Astrocyte (in vitro differentiated cells and primary cell): ENCODE data around the gene PDSS2. TPM values are rescaled to one million over a fixed set of nuclear protein-coding genes. Genes with fewer than 3 reads are reported as not detected.

Experiments used
- DNase-seq: peaks from one replicate; pipeline ENCODE4 v3.0.0-alpha.2; 2010; ENCODE audit warnings: low read depth
- FAIRE-seq: peaks from 2 replicates; lab custom pipeline; 2011; peaks lifted over from hg19 to GRCh38; lab: Jason Lieb, UNC
- H2AFZ ChIP-seq: 2 replicates; pipeline ENCODE4 v1.6.0; 2012; ENCODE audit warnings: low read depth, low read length, inconsistent platforms
- H3K27ac ChIP-seq: 2 replicates; pipeline ENCODE4 v1.5.1; 2011; ENCODE audit warnings: low read depth, low read length, inconsistent platforms
- H3K27me3 ChIP-seq: 2 replicates; pipeline ENCODE4 v1.6.0; 2011; ENCODE audit warnings: low read length, inconsistent platforms; ENCODE audit not compliant: insufficient read depth
- H3K36me3 ChIP-seq: 2 replicates; pipeline ENCODE4 v1.5.1; 2011; ENCODE audit warnings: low read length, inconsistent platforms; ENCODE audit not compliant: insufficient read depth
- H3K4me1 ChIP-seq: 2 replicates; pipeline ENCODE4 v1.5.1; 2011; ENCODE audit warnings: low read length, inconsistent platforms; ENCODE audit not compliant: insufficient read depth
- H3K4me2 ChIP-seq: 2 replicates; pipeline ENCODE4 v1.6.0; 2012; ENCODE audit warnings: low read length, inconsistent platforms
- H3K4me3 ChIP-seq: 2 replicates; pipeline ENCODE4 v1.5.1; 2011; ENCODE audit warnings: low read depth, mild to moderate bottlenecking, low read length, inconsistent platforms; ENCODE audit not compliant: insufficient read depth
- H3K79me2 ChIP-seq: 2 replicates; pipeline ENCODE4 v1.6.0; 2012; ENCODE audit warnings: mild to moderate bottlenecking, low read length, inconsistent platforms; ENCODE audit not compliant: insufficient read depth
- H3K9ac ChIP-seq: 2 replicates; pipeline ENCODE4 v1.6.0; 2012; ENCODE audit warnings: mild to moderate bottlenecking, low read length, inconsistent platforms
- H3K9me3 ChIP-seq: 2 replicates; pipeline ENCODE4 v1.5.1; 2012; ENCODE audit warnings: low read depth, mild to moderate bottlenecking, low read length, inconsistent platforms; ENCODE audit not compliant: insufficient read depth
- H4K20me1 ChIP-seq: 2 replicates; pipeline ENCODE4 v1.6.0; 2012; ENCODE audit warnings: low read length, inconsistent platforms; ENCODE audit not compliant: insufficient read depth
- H3K27ac Mint-ChIP-seq: one replicate; pipeline ENCODE4 v1.8.0; 2021; ENCODE audit warnings: mild to moderate bottlenecking, mixed read lengths; ENCODE audit not compliant: unreplicated experiment
- H3K27me3 Mint-ChIP-seq: one replicate; pipeline ENCODE4 v1.8.0; 2021; ENCODE audit warnings: low read depth, mixed read lengths; ENCODE audit not compliant: unreplicated experiment
- H3K36me3 Mint-ChIP-seq: one replicate; pipeline ENCODE4 v1.8.0; 2021; ENCODE audit warnings: low read depth, mixed read lengths; ENCODE audit not compliant: unreplicated experiment
- H3K4me1 Mint-ChIP-seq: one replicate; pipeline ENCODE4 v1.8.0; 2021; ENCODE audit warnings: low read depth, mixed read lengths; ENCODE audit not compliant: unreplicated experiment
- H3K4me3 Mint-ChIP-seq: one replicate; pipeline ENCODE4 v1.8.0; 2021; ENCODE audit warnings: mild to moderate bottlenecking, moderate library complexity, mixed read lengths; ENCODE audit not compliant: unreplicated experiment
- H3K9me3 Mint-ChIP-seq: one replicate; pipeline ENCODE4 v1.8.0; 2021; ENCODE audit warnings: mild to moderate bottlenecking, mixed read lengths; ENCODE audit not compliant: unreplicated experiment
- EZH2 ChIP-seq: IDR thresholded peaks from 2 replicates; pipeline ENCODE4 v1.6.1; 2012; ENCODE audit warnings: mild to moderate bottlenecking, low read length, inconsistent platforms; ENCODE audit not compliant: insufficient read depth
- total RNA-seq: library from RNA; stranded (reverse); gene quantifications from 2 replicates; pipeline ENCODE4 v1.2.1, GENCODE V29; 2021
- TF ChIP-seq, protein P1 (sequence below): IDR thresholded peaks from 2 replicates; pipeline ENCODE4 v1.5.1; 2011; ENCODE audit warnings: low read depth, mild to moderate bottlenecking, inconsistent platforms, low read length, moderate library complexity; ENCODE audit not compliant: insufficient read depth

PDSS2 gene
- total RNA-seq, 1 donor from 2014 or later = 7.7 TPM

- Histone ChIP-seq H2AFZ (no peak overlapping the region), H3K36me3 (no peaks in the 10 kb centered on the region), H3K9me3 (no peaks in the 10 kb centered on the region), H3K9ac (no peak overlapping the region), H3K4me3 (no peak overlapping the region), H3K27ac (no peak overlapping the region), H4K20me1 (peaks cover 9% of the 10 kb centered on the region), H3K4me1 (no peaks in the 10 kb centered on the region), H3K4me2 (no peak overlapping the region), H3K79me2 (no peaks in the 10 kb centered on the region), H3K27me3 (no peaks in the 10 kb centered on the region)
- H3K4me3 Mint-ChIP-seq = no peak overlapping the region
- H3K4me1 Mint-ChIP-seq = no peaks in the 10 kb centered on the region
- DNase-seq = no peak
- TF ChIP-seq, protein P1, sequence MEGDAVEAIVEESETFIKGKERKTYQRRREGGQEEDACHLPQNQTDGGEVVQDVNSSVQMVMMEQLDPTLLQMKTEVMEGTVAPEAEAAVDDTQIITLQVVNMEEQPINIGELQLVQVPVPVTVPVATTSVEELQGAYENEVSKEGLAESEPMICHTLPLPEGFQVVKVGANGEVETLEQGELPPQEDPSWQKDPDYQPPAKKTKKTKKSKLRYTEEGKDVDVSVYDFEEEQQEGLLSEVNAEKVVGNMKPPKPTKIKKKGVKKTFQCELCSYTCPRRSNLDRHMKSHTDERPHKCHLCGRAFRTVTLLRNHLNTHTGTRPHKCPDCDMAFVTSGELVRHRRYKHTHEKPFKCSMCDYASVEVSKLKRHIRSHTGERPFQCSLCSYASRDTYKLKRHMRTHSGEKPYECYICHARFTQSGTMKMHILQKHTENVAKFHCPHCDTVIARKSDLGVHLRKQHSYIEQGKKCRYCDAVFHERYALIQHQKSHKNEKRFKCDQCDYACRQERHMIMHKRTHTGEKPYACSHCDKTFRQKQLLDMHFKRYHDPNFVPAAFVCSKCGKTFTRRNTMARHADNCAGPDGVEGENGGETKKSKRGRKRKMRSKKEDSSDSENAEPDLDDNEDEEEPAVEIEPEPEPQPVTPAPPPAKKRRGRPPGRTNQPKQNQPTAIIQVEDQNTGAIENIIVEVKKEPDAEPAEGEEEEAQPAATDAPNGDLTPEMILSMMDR = no peak
- no peak for TF ChIP-seq EZH2
- H3K27ac Mint-ChIP-seq = no peak overlapping the region
- FAIRE-seq = no peak
- no peaks in the 10 kb centered on the region for H3K27me3 Mint-ChIP-seq
- H3K36me3 Mint-ChIP-seq = peaks cover 19% of the 10 kb centered on the region
- peaks cover 20% of the 10 kb centered on the region for H3K9me3 Mint-ChIP-seq
Measured at GRCh38 chr6:107401573-107401972, 57.8 kb downstream of the PDSS2 start.

DNA sequence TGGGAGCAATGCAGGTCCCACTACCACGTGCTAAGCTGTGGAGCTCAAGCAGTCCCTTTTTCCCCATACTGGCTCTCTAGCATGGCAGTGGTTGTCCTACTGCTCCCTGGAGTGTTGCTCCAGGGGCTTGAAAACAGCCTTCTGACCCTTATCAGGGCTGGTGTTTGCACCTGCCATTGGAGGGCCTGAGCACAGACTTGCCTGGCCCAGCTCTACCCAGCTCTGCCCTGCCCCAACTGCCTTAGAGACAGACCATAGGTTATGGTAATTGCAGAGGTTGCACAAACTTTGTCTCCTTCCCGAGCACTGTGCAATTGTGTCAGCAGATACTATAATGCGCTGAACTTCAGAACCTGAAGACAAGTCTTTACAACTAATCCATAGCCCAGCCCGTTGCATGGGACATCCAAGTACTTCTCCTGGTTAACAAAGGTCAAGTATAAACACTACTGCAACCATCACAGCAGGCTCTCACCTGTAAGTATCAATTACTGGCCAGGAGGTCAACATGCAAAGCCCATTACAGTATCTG lies 58.7 kb downstream of the PDSS2 start:
- Mint-ChIP-seq H3K4me3 (no peak overlapping the region), H3K36me3 (peaks cover 19% of the 10 kb centered on the region), H3K4me1 (no peaks in the 10 kb centered on the region), H3K9me3 (peaks cover 20% of the 10 kb centered on the region), H3K27me3 (no peaks in the 10 kb centered on the region), H3K27ac (no peak overlapping the region)
- TF ChIP-seq EZH2 = no peak
- TF ChIP-seq, protein P1 = no peak
- Histone ChIP-seq H3K4me2 (no peak overlapping the region), H3K9me3 (no peaks in the 10 kb centered on the region), H3K27me3 (no peaks in the 10 kb centered on the region), H3K9ac (no peak overlapping the region), H3K27ac (no peak overlapping the region), H3K4me1 (no peaks in the 10 kb centered on the region), H3K4me3 (no peak overlapping the region), H3K36me3 (no peaks in the 10 kb centered on the region), H2AFZ (no peak overlapping the region), H3K79me2 (no peaks in the 10 kb centered on the region), H4K20me1 (peaks cover 9% of the 10 kb centered on the region)
- no peak for FAIRE-seq
- DNase-seq = no peak

GRCh38 chr6:107399935-107400334 lies 59.4 kb downstream of the PDSS2 start:
- H3K4me3 Mint-ChIP-seq = peak overlapping the region; percentile 31
- no peak for FAIRE-seq

More at GRCh38 chr6:107399935-107400334, 59.4 kb downstream of the PDSS2 start:
- TF ChIP-seq EZH2 = no peak
- TF ChIP-seq, protein P1 = no peak
- no peaks in the 10 kb centered on the region for H3K27me3 Mint-ChIP-seq
- H3K4me2 ChIP-seq = no peak overlapping the region
- H4K20me1 ChIP-seq = peaks cover 9% of the 10 kb centered on the region
- H3K36me3 ChIP-seq = no peaks in the 10 kb centered on the region
- no peak overlapping the region for H3K4me3 ChIP-seq
- H3K9ac ChIP-seq = no peak overlapping the region
- no peaks in the 10 kb centered on the region for H3K9me3 ChIP-seq
- no peaks in the 10 kb centered on the region for H3K4me1 Mint-ChIP-seq
- H3K4me1 ChIP-seq = no peaks in the 10 kb centered on the region
- no peak overlapping the region for H3K27ac Mint-ChIP-seq
- peaks cover 17% of the 10 kb centered on the region for H3K9me3 Mint-ChIP-seq
- H3K27me3 ChIP-seq = no peaks in the 10 kb centered on the region
- H3K27ac ChIP-seq = no peak overlapping the region
- H3K79me2 ChIP-seq = no peaks in the 10 kb centered on the region
- H3K36me3 Mint-ChIP-seq = peaks cover 16% of the 10 kb centered on the region
- DNase-seq = no peak
- H2AFZ ChIP-seq = no peak overlapping the region
